HG02973 (cell line): ENCODE results near the gene ACTR3.

Experiments
- ATAC-seq: cut with Tn5 transposase; IDR thresholded peaks from one replicate; pipeline ENCODE4 v1.9.1; 2021; ENCODE audit warnings: moderate library complexity; ENCODE audit not compliant: unreplicated experiment

ACTR3 gene

DNA sequence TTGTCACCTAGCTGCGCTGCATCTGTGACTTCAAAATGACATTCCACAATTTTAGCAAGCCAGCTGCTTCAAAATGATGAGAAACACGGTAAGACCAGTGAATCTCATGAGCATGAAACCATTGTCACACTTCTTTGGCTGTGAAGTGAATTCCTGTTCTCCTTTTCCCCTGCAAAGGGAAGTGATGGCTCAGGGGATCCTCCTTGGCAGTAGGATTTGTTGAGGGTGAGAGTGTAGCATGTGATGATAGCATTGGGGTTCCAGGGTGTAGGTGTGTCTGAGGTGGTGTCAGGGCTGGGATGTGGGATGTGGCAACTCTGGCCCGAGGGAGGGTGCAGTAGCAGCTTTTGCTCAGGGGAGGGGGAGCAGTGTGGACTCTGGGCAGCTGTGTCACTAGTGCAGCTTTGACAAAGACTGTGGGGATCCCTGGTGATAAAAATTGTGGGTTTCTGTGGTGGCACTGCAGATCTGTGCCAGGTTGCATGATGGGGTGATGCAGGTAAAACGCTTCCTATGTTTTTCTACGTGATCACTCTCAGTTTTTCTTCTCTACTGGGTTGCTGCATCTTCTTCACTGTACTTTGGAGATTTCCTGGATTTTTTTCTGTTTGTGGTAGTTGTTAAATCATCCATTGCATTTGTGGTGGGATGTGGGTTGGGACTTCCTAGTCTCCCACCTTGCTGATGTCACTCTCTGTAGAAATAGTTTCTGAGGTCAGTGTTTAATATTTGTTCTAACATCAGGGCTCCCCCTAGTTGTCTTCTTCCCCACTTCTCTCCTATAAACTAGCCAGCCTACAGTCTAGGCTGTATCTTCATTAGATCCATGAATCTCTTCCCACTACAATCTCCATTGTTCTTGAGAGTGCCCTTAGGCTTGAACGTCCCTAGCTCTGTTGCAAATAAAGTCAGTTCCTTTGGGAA lies 107.0 kb downstream of the ACTR3 start:
- no peak for ATAC-seq

GRCh38 chr2:114001152-114001551 lies 111.3 kb downstream of the ACTR3 start:
- ATAC-seq: no peak

DNA sequence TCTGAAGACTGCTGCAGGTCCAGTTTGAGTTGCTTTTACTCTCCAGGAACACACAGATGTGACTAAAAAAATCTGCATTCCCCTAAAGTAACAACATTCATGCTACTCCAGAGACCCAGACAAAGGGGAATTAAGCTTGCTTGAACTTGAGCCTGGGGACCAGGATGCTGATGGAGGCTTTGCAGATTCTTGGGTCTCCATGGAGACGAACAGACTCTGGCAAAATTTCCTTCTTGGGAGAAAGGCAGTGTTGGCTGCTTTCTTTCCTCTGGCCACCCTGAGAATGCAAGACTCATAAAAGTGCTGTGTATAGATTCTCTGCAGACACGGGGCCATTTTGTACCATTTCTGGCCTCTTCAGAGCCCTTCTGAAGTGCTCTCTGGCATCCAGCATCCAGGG lies 112.0 kb downstream of the ACTR3 start:
- ATAC-seq: no peak

DNA sequence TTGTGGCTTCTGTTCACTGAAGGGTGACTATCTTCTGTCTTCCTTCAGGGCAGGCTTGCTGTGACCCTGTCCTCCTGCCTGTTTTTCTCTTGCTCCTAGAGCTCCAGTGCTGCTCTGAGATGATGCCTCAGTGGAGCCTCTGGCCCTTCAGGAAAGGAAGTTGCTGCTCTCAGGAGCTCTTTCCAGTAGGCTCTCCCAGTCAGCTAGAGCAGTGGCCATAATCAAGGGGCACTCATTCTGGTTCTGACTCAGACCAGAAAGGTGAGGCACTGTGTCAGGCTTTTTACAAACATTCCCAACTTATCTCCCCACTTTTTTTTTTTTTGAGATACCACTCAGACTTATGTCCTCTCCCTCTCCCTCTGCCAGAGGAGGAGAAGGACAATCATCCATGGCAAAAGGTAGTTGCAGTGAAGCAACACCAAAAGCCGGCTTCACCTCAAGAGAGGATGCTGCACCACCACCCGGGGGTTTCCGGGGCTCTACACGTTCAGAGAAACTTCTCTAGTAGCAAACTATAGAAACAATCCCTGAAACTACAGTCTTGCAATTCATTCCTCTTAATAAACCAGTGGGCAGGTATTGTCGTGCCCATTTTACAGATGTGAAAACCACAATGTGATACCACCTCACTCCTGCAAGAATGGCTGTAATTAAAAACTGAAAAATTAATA lies 115.4 kb downstream of the ACTR3 start:
- ATAC-seq: no peak

GRCh38 chr2:114006460-114006859 lies 116.6 kb downstream of the ACTR3 start:
- ATAC-seq: no peak

DNA sequence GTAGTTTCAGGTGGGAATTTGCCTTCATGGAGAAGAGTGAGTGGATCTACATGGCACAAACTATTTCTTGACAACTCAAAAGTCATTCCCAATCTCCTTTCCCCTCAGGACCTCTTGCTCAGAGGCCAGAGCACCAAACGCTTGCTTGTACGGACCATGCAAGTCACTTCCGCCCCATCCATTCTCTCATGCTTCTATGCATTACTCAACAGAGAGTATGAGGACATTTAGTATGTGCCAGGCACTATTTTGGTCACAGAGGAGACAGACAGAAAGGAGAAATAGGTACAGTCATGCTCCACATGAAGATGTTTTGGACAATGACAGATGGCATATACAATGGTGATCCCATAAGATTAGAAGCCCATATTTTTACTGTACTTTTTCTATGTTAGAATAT lies 117.5 kb downstream of the ACTR3 start:
- ATAC-seq: no peak

DNA sequence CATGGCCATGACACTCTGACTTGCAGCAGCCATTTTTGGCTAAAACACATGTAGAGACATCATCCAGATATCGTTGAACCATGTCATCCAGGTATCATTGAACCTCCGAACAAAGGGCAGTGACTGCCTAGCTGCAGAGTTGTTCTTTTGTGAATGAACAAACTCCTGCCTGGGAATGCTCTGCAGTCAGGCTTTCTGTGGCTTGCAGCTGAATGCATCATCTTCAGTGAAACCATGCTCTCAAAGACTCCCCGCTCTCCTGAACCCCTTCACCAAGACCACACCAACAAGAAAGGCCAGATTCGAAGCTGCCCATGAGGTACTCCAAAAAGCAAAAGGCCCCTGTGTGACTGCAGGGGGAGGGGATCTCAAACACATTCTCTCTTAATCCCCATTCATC lies 118.8 kb downstream of the ACTR3 start:
- no peak for ATAC-seq

DNA sequence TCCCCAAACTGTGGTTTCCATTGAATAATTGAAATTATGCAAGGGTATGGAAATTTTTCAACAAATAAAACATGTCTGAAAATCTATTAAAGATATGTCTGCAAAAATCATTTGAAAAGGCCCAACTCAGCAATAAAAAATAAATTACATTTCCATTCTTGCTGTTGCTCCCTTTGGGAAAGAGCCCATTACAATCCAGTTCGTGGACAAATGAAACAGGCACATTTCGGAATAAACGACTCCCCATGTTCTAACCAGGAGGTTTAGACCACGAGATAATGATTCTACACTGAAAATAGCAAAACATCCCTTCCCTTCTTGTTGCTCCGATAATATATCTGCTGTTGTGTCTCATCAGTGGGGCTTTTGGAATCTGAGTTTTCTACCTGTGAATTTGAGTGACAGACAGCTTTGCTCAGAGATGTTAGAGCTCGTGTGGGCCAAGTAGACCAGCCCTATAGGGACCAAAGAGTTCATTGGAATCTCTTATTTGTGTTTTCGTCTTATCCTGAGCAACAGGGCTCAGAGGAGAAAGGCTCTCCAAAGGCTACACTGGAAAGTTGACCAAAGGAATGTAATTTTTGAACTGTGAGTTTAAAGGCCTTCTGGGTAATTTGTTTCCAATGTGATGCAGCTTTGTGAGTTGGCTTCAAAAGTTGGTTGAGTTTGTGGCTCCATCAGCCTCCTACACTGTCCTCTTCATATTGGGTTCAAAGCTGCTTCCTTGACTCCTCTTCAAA lies 119.5 kb downstream of the ACTR3 start:
- no peak for ATAC-seq

GRCh38 chr2:114010001-114010400 lies 120.1 kb downstream of the ACTR3 start:
- ATAC-seq: no peak

DNA sequence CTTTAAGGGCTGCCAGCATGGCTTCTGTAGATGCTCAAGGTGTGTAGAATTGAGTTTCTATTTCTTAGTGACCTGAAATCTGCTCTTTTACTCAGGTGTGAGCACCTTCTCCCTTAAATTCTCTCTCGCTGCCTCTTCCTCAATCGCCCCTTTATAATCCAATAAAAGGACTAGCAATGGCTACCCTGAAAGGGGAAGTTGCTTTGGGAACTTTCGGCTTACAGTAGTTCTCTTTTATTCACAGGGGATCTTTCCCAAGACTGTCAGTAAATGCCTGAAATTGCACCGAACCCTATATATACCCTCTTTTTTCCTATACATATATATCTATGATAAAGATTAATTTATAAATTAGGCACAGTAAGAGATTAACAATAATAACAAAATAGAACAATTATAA lies 121.8 kb downstream of the ACTR3 start:
- no peak for ATAC-seq
